Anterior cingulate cortex (tissue), 58 donors: ENCODE measurements around the gene DNAH2.
A peak's percentile ranks its signal among the peaks of the same experiment; 100 is the strongest.

Source experiments
- DNase-seq, 58 donors: peaks; one replicate each; lab custom pipeline; 2025; lab: John Stamatoyannopoulos, UW

The DNAH2 gene

DNA sequence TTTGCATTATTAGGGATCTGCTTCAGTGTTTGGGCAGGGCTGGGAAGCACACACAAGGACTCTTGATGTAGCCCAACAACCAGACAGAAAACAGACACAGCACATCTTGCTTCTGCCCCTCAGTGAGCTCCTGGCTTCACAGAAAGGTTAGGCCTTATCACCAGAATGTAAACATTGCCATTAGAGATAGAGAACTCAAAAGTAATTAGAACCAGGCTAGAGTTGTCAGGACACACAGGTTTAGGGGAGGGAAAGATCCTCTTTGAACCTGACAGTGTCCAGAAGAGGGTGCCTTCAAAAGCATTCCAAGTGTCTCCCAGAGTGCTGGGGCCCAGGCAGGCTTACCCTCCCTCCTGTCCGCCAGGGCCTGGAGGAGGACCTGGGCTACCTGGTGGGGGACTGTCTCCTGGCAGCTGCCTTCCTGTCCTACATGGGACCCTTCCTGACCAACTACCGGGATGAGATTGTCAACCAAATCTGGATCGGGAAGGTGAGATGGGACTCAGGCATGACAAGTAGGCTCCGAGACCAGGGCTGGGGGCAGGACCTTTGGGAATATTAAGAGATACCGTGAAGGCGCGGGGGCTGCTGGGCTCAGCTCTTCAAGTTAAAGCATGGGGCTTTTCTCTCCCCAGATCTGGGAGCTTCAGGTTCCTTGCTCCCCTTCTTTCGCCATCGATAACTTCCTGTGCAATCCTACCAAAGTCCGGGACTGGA lies 99.5 kb downstream of the DNAH2 start:
- DNase-seq, result no peak

DNA sequence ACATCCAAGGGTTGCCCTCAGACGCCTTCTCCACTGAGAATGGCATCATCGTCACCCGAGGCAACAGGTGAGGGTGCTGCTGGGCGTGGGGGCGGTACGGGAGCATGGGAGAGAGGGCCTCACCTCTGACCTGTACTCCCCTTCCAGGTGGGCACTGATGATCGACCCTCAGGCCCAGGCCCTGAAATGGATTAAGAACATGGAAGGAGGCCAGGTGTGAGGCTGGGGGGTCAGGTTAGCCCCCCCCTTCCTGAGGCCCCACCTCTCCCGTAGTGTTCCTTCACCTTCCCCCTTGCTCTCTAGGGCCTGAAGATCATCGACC lies 100.1 kb downstream of the DNAH2 start:
- no peak for DNase-seq

DNA sequence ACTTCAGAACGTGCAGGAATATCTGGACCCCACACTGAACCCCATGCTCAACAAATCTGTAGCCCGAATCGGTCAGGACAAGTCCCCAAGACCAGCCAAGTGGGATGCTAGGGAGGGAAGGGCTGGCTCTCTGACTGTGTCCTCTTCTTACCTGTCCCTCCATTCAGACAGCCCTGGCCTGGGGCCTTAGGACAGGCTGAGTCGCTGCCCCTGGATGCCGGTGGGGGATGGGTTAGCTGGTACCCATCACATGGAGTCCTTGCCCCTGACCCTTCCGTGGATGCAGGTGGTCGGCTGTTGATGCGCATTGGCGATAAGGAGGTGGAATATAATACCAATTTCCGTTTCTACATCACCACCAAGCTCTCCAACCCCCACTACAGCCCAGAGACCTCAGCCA lies 100.5 kb downstream of the DNAH2 start:
- DNase-seq, result no peak

DNA sequence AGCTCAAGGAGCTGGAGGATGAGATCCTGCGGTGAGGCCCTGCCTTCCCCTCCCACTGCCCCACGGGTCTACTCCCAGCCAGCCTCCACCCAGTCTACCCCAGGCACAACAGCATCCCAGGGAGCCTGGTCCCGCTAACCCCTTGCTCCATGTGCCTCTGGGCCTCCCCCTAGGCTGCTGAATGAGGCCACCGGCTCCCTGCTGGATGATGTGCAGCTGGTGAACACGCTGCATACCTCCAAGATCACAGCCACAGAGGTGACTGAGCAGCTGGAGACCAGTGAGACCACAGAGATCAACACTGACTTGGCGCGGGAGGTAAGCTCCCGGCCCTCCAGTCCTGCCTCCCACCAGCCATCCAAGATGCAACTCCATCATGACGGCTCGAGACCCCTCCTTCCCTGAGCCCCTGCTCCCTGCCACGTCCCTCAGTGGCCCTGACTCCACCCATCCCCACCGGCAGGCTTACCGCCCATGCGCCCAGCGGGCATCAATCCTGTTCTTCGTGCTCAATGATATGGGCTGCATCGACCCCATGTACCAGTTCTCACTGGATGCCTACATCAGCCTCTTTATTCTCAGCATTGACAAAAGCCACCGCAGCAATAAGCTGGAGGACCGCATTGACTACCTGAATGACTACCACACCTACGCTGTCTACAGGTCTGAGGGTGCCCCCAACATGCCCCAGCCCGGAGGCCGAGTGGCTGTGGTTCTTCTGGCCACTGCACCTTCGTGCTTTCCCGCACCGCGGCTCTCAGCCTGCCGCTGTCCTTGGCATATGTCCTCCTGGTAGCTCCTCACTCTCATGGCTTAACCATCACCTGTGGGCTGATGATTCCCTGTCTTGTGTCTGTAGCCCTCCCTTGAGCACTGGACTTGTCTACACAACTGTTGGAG lies 101.5 kb downstream of the DNAH2 start:
- DNase-seq, result no peak

DNA sequence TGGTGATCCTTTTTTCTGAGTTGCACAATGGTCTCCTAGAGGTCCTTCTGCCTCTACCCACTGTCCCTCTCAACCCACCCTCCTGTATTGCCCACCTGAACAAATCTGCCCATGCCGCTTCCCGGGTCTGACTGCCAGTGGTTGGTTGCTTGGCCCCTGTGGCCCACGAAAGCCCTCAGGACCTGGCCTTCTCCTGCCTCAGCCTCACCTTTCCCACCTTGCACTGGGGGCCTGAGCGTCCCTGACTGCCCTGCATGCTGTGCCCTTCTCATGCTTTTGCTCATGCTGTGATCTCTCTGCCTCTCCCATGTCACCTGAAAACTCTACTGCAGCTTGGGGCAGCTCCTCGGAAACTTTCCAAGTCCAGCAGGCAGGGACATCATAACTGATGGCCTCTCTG lies 102.7 kb downstream of the DNAH2 start:
- no peak for DNase-seq

DNA sequence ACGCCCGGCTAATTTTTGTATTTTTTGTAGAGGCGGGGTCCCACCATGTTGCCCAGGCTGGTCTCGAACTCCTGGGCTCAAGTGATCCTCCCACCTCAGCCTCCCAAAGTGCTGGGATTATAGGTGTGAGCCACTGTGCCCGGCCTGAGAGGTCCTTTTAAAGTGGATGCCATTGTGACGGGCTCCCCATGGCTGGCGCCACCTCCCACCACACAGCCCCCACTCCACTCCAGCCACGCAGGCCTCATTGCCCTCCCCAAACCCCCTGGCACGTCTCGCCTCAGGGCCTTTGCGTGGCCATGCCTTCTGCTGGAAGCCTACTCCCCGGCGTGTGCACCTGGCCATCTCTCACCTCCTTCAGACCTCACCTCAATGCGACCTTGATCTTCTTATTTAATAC lies 104.6 kb downstream of the DNAH2 start:
- no peak for DNase-seq

DNA sequence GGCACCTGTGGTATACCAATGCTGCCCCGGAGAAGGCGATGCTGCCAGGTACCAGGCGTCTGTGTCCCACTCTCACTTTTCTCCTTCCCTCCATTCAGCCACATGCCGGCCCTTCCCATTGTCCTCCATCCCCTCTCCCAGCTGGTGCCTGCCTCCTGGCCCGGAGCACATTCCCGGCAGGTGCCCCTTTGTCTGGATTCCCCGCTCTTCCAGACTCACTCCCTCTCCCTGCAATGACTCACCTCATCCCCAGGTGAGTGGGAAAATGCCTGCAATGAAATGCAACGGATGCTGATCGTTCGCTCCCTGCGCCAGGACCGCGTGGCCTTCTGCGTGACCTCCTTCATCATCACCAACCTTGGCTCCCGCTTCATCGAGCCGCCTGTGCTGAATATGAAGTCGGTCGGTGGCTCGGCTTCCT lies 106.0 kb downstream of the DNAH2 start:
- peak in 1 of 58 donors; percentile 29 for DNase-seq

DNA sequence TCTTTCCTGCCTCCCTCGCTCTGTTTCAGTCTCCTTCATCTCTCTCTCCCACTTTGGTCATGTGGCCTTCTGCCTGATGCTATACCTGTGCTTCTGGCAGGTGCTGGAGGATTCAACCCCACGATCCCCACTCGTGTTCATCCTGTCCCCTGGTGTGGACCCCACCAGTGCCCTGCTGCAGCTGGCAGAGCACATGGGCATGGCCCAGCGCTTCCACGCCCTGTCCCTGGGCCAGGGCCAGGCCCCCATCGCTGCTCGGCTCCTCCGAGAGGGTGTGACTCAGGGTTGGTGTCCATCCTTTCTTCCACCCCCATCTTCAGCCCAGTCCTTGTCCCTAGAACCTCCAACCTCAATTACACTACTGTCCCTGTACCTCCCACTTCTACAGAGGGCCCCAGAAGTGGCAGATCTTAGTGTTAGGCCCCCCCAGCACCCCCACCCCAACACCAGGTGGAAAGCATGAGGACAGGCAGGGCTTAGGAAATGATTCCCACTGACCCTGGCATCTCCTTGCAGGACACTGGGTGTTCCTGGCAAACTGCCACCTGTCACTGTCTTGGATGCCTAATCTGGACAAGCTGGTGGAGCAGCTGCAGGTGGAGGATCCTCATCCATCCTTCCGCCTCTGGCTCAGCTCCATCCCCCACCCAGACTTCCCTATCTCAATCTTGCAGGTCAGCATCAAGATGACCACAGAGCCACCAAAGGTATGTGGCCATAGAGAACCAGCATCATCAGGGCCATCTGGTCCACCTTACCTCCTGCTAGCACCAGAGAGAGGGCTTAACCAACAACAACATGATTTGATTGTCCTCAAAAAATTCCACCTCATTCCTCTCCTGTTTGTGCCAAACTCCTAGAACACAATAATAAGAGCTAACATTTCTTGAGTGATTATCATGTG lies 106.7 kb downstream of the DNAH2 start:
- DNase-seq, result no peak

DNA sequence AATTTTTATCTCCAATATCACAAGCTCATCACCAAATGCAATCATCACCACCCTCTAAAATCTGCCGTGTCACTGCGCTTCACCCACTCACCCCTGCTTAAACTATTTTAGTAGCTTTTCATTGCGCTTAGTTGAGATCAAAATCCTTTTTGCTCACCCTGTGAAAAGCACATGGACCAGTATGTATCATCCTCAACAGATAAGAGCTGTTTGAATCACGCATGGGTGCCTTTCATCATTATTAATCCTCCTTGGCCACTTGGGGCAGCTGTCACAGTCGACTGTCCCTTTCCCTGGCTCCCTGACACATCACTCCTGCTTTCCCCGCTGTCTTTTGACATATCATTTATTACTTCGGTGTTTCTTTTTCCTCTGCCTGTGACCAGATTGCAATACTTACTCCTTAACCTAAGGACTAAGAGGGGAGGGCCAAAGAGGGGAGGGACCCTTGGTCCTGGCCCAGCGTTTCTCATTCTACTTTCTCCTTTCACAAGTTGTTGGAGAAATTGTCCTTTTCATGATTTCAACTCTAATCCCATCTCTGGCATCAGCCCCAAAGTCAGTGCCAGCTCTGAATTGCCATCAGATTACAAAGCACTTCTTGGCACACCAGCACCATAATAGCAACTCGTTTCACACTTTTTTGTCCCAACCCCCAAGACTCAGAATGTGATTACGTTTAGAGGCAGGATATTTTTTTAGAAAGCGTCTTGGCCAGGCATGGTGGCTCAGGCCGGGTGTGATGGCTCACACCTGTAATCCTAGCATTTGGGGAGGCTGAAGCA lies 107.9 kb downstream of the DNAH2 start:
- DNase-seq, result peak in 8 of 58 donors; percentile 6 to 46 (median 12)

DNA sequence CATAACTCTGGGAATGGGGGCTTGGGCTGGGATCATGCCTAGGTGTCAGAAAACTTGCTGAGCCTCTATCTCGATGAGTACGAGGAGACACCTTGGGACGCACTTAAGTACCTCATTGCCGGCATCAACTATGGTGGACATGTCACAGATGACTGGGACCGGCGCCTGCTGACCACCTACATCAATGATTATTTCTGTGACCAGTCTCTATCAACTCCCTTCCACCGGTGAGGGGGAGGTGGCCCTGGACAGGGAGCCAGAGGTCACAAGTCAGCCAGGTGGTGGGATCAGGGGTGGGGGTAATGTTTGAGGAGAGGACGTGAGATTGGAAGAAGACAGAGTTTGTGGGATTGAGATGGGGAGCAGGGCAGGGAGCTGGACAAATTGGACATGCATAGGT lies 113.1 kb downstream of the DNAH2 start:
- DNase-seq, result no peak

DNA sequence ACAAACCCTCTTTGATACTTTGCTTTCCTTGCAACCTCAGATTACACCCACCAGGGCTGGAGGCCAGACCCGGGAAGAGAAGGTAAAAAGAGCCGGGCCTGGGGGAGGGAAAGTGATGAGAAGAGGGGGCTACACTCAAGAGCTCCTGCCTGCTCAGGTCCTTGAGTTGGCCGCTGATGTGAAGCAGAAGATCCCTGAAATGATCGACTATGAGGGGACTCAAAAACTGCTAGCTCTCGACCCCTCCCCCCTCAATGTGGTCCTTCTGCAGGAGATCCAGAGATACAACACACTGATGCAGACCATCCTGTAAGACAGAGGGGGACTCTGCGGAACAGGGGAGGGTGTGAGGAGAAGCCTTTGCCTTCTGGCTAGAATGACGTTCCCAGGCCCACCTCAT lies 113.7 kb downstream of the DNAH2 start:
- no peak for DNase-seq

DNA sequence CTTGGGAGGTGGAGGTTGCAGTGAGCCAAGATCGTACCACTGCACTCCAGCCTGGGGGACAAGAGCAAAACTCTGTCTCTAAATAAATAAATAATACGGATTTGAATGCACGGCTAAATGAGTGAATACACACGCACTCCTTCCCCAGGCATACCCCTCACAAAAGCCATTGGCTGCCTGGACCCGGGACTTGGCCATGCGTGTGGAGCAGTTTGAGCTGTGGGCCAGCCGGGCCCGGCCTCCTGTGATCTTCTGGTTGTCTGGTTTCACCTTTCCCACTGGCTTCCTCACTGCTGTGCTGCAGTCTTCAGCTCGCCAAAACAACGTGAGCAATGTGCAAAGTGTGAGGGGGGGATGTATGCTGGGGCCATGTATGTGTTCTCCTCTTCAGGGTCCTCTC lies 114.9 kb downstream of the DNAH2 start:
- no peak for DNase-seq

DNA sequence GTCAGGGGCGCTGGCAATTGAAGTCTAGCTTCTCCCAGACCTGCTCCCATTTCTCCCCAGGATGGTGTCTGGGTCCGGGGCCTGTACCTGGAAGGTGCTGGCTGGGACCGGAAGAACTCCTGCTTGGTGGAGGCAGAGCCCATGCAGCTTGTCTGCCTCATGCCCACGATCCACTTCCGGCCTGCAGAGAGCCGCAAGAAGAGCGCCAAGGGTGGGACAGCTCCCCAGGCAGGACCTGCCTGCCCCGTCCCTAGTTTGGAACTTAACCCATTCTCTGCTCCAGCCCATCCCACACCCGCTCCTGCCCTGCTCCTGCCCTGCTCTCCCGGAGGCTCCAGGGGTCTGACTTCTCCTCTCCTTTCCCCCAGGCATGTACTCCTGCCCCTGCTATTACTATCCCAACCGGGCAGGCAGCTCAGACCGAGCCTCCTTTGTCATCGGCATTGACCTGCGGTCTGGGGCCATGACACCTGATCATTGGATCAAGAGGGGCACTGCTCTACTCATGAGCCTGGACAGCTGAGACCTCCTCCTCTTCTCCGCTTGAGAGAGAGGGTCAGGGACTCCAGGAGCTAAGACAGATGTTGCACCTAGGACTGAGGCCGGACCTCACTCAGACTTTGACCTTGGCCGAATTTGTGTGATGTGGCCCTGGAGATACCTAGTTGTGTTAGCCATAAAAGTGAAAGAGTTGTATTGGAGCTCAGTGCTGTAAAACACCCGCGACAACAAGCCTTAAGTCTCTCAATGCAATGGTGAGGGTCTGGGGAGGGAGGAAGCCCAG lies 115.7 kb downstream of the DNAH2 start:
- DNase-seq, result no peak

DNA sequence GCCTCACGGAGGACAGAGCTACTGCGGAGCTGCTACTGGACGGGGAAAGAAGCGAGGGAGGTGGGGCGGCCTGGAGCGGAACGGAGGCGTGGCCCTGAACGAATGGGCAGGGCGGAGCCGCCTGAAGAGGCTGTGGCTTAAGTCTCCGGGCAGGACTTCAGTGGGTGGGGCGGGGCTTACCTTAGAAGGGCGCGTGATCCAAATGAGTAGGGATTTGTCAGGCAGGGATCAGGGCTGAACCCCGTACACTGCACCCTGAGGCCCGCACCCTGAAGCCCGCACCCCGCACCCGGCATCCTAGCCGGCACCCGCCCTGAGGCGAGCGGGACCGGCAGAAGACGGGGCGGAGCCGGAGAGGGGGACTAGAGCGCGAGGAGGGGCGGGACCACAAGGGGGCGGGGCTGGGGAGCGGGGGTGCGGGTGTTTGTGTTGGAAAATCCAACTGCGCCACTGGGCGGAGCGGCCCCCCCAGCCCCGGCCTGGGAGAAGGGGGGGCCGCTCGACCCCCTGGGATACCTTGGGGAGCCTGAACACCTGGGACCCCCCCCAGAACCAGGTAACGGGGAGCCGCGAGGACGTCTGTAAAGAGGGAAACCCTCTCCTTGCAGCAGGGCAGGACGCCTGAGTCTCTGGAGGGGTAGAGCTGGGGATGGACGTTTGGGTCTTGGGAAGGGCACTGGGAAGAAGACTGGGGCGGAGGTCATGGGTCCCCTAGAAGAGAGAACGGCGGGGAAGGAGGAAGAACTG lies 116.4 kb downstream of the DNAH2 start, which contains the start of gene KDM6B:
TSS of gene KDM6B (plus strand) at position 423 of the 747 bp plus-strand sequence. CDS start 11,338 bp downstream, outside the sequence.
- peak in 55 of 58 donors; percentile 45 to 94 (median 85) for DNase-seq

DNA sequence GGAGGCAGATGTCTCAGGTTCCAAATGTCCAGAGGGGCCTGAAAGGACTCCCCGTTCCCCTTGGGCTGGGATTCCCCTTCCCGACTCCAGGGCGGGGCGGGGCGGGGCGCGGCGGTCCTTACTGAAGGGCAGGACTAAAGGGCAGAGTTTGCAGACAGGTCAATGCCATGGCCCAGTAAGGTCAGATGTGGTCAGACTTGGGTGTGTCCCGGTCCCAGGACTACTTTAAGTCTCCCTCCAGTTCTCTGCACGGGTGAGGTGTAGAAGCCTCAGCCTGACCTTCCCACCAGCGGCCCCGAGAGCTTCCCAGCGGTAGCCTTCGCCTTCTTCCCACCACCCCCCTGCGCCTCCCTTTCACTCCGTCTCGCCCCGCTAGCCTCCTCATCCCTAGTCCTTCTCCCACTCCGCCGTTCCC lies 117.0 kb downstream of the DNAH2 start:
- DNase-seq, result peak in 7 of 58 donors; percentile 37 to 65 (median 52)

DNA sequence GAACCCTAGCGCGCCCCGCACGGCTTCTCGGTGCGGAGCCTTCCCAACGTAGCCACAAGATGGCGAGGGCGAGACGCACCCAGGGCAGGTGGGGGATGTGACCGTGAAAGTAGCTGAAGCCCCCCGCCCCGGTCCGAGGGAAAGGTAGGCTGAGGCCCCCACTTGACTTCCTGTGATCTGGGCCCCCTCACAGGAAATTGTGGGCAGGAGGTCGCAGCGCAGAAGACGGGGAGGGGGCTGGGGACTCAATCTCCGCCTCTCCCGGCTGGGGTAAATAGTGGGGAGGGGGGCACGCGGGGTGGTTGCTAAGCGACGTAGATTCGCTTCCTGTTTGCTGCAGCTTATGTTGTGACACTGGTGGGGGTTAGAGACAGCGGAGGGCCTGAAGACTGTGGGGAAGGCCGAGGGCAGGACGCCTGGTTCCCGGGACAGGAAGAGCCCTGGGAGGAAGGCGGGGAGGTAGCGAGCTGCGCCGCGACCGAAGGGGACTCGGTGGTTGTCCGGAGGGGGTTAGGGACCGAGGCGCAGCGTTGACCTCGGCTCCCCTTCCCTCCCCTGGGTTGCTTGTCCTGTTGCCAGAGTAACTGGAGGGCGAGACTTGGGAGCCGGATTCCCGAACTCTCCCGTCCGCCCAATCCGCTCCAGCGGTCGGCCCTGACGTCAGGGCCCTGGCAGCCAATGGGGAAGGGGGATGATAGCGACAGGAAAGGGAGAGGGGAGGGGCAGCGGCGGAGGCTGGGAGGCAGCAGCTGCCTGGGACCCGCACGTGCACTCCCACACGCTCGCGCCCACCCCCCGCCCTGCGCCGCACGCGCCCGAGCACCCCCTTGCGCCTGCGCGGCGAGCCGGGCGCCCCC lies 117.6 kb downstream of the DNAH2 start:
- peak; percentile 83 to 99 (median 96) for DNase-seq
